ENCODE measurements around the gene NLGN4Y. TPM values are rescaled to one million over a fixed set of nuclear protein-coding genes. Genes with fewer than 3 reads are reported as not detected.
A peak's percentile ranks its signal among the peaks of the same experiment; 100 is the strongest.

Gene NLGN4Y
- total RNA-seq, 6 donors from 2014 or later: 4.4 to 8.4 (median 5.0) TPM; not detected in 3

- H3K9me3 ChIP-seq: no peaks in the 10 kb centered on the region
- TF ChIP-seq POLR2AphosphoS5 (IDR thresholded peaks at IDR 0.05): no peak
- no peak for TF ChIP-seq EP300 (IDR thresholded peaks at IDR 0.05)
- no peak for TF ChIP-seq POLR2A (IDR thresholded peaks at IDR 0.05)
- TF ChIP-seq, protein P1, sequence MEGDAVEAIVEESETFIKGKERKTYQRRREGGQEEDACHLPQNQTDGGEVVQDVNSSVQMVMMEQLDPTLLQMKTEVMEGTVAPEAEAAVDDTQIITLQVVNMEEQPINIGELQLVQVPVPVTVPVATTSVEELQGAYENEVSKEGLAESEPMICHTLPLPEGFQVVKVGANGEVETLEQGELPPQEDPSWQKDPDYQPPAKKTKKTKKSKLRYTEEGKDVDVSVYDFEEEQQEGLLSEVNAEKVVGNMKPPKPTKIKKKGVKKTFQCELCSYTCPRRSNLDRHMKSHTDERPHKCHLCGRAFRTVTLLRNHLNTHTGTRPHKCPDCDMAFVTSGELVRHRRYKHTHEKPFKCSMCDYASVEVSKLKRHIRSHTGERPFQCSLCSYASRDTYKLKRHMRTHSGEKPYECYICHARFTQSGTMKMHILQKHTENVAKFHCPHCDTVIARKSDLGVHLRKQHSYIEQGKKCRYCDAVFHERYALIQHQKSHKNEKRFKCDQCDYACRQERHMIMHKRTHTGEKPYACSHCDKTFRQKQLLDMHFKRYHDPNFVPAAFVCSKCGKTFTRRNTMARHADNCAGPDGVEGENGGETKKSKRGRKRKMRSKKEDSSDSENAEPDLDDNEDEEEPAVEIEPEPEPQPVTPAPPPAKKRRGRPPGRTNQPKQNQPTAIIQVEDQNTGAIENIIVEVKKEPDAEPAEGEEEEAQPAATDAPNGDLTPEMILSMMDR (IDR thresholded peaks at IDR 0.05): no peak
- H3K27me3 ChIP-seq: no peaks in the 10 kb centered on the region
- 100% methylated on average over 2 of the region's 2 CpGs; no CpG with 5 or more reads in 1 of the 2 donors for WGBS, 2 donors
- no peak overlapping the region for H3K27ac ChIP-seq
- H3K36me3 ChIP-seq: no peaks in the 10 kb centered on the region
- DNase-seq: no peak
- no peak for ATAC-seq (ENCODE audit: low FRiP score in 2 of 2)
- H3K4me3 ChIP-seq: no peak overlapping the region
- no peaks in the 10 kb centered on the region for H3K4me1 ChIP-seq
These were observed 19.7 kb upstream of the NLGN4Y start for GRCh38 chrY:14504592-14504991.

DNA sequence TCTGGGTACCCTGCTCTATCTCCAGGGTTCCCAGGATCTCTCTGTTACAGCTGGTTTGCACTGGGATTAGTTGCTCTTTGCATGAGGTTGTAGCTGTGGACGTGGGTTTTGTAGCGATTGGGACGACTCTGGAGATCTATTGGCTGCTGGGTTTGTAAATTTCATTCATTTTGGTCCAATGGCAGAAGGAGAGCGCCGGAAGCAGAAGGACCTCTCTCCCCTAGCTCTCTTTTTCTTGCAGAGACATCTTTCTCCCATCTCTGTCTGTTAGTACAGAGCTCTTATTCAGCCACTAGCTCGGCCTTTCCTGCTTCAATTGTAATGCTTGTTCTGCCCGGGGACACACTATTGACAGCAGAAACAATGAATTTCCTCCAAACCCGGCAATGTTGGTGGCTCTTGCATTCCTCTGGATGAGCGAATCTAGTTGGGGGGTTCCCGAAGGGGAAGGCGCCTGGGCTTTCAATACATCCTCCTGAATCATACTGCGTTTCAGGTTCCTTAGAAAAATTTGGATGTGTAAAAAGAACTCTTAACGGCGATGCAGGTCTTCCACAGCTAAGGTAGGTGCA is 1.9 kb upstream of the NLGN4Y start:
- no peak overlapping the region for H3K27ac ChIP-seq
- 9% methylated on average over 7 of the region's 14 CpGs; no CpG with 5 or more reads in 1 of the 2 donors for WGBS, 2 donors
- ATAC-seq (ENCODE audit: low FRiP score in 2 of 2) (no peak), DNase-seq (no peak)
- H3K36me3 ChIP-seq: no peaks in the 10 kb centered on the region
- H3K9me3 ChIP-seq: no peaks in the 10 kb centered on the region
- TF ChIP-seq EP300 (IDR thresholded peaks at IDR 0.05) (no peak), POLR2AphosphoS5 (IDR thresholded peaks at IDR 0.05) (no peak), POLR2A (IDR thresholded peaks at IDR 0.05) (no peak)
- TF ChIP-seq, protein P1 (IDR thresholded peaks at IDR 0.05): no peak
- H3K4me1 ChIP-seq: no peaks in the 10 kb centered on the region
- no peaks in the 10 kb centered on the region for H3K27me3 ChIP-seq
- H3K4me3 ChIP-seq: no peak overlapping the region

DNA sequence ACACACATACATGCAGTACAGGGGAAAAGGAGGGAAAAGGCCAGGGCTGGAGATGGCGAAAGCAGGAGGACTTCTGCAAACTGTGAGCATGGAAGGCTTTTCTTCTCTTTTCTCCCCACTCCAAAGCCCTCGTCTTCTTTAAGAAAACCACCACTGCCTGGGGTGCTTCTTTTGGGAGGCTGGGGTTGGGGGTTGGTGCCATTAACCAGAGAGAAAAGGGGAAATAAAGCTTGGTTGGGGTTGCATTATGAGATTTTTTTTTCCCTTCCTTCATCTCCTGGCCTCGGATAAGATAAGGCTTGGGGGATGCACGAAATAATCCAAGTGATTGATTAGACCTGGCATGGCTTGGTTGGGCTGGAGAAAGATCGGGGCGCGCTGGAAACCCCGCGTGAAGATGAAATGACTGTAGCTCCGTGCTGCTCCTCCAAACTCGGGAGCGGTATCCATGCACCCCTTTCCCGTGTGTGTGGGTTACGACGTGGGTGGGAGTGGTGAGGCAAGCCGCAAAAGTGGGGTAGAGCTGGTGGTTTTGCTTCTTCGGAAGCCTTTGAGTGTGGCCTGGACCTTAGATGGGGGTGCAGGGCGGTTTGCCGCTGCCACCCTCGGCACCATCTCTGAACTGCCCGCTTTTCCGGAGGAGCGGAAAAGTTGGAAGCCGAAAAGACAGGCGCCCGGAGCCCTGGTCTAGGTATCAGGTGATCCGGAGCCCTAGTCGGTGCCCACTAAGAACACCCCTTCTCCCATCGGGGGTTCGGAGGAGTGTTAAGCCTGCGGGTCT is 648 bp upstream of the NLGN4Y start:
- ATAC-seq (ENCODE audit: low FRiP score in 2 of 2): peak in 1 of 2 donors; percentile 12
- WGBS, 2 donors: 10% methylated on average over 13 of the region's 31 CpGs; no CpG with 5 or more reads in 1 of the 2 donors
- Histone ChIP-seq H3K4me3 (peak overlapping the region in 2 of 4 donors; percentile 49 to 51), H3K27ac (no peak overlapping the region), H3K9me3 (no peaks in the 10 kb centered on the region), H3K4me1 (no peaks in the 10 kb centered on the region), H3K27me3 (no peaks in the 10 kb centered on the region), H3K36me3 (no peaks in the 10 kb centered on the region)
- no peak for DNase-seq
- TF ChIP-seq POLR2AphosphoS5 (IDR thresholded peaks at IDR 0.05) (no peak), POLR2A (IDR thresholded peaks at IDR 0.05) (no peak), EP300 (IDR thresholded peaks at IDR 0.05) (no peak)
- TF ChIP-seq, protein P1 (IDR thresholded peaks at IDR 0.05): no peak

- TF ChIP-seq EP300 (IDR thresholded peaks at IDR 0.05) (no peak), POLR2AphosphoS5 (IDR thresholded peaks at IDR 0.05) (no peak), POLR2A (IDR thresholded peaks at IDR 0.05) (no peak)
- TF ChIP-seq, protein P1 (IDR thresholded peaks at IDR 0.05): no peak
- no peaks in the 10 kb centered on the region for H3K4me1 ChIP-seq
- H3K27ac ChIP-seq: no peak overlapping the region
- no peaks in the 10 kb centered on the region for H3K9me3 ChIP-seq
- DNase-seq (peak in 1 of 2 donors; percentile 16), ATAC-seq (ENCODE audit: low FRiP score in 2 of 2) (peak in 1 of 2 donors; percentile 28)
- no peaks in the 10 kb centered on the region for H3K36me3 ChIP-seq
- H3K27me3 ChIP-seq: no peaks in the 10 kb centered on the region
- 23% methylated on average over 6 of the region's 13 CpGs; no CpG with 5 or more reads in 1 of the 2 donors for WGBS, 2 donors
- peak overlapping the region in 2 of 4 donors; percentile 49 to 51 for H3K4me3 ChIP-seq
These were observed 986 bp downstream of the NLGN4Y start for GRCh38 chrY:14525315-14525714.

Measured in upper lobe of left lung (tissue), 6 donors.